ENCODE data around the gene NLGN1.

Gene NLGN1

GRCh38 chr3:173793963-173794362 lies 396.4 kb downstream of the NLGN1 start:
- TF ChIP-seq CTCF (IDR thresholded peaks at IDR 0.05; ENCODE audit: extremely low read depth, insufficient read depth, missing control alignments), result no peak
- in situ Hi-C loops (cut with MboI; ENCODE audit: low pct_unique_long_range_greater_than_20kb, low sequenced_read_pairs, unreplicated experiment), result no loop called here
- DNase-seq (ENCODE audit: low spot score), result no peak

GRCh38 chr3:173796405-173796804 lies 398.9 kb downstream of the NLGN1 start:
- DNase-seq (ENCODE audit: low spot score), result no peak
- no peak for TF ChIP-seq CTCF (IDR thresholded peaks at IDR 0.05; ENCODE audit: extremely low read depth, insufficient read depth, missing control alignments)
- in situ Hi-C loops (cut with MboI; ENCODE audit: low pct_unique_long_range_greater_than_20kb, low sequenced_read_pairs, unreplicated experiment), result no loop called here

GRCh38 chr3:173796890-173797289 lies 399.3 kb downstream of the NLGN1 start:
- DNase-seq (ENCODE audit: low spot score), result no peak
- TF ChIP-seq CTCF (IDR thresholded peaks at IDR 0.05; ENCODE audit: extremely low read depth, insufficient read depth, missing control alignments), result no peak
- in situ Hi-C loops (cut with MboI; ENCODE audit: low pct_unique_long_range_greater_than_20kb, low sequenced_read_pairs, unreplicated experiment), result no loop called here

- no peak for TF ChIP-seq CTCF (IDR thresholded peaks at IDR 0.05; ENCODE audit: extremely low read depth, insufficient read depth, missing control alignments)
- DNase-seq (ENCODE audit: low spot score), result no peak
- in situ Hi-C loops (cut with MboI; ENCODE audit: low pct_unique_long_range_greater_than_20kb, low sequenced_read_pairs, unreplicated experiment), result no loop called here
Observed at GRCh38 chr3:173799060-173799816, 401.7 kb downstream of the NLGN1 start.

DNA sequence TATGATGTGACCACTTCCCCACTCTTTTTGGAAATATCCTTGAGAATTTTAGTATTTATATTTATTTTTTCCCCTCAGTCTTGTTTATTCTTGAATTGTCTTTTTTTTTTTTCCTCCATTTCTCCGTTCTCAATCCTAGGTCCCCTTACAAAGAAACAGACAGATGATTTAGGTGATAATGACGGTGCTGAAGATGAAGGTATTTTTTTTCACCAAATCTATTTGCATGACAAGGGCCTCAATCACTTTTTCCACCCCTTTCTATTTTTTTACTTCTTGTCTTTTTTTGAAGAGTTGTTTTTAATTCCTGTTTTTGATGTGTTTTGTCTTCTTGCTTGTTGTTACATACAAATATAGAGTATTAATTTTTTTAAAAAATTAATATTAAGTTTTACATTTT lies 402.6 kb downstream of the NLGN1 start:
- TF ChIP-seq CTCF (IDR thresholded peaks at IDR 0.05; ENCODE audit: extremely low read depth, insufficient read depth, missing control alignments), result no peak
- DNase-seq (ENCODE audit: low spot score), result no peak
- in situ Hi-C loops (cut with MboI; ENCODE audit: low pct_unique_long_range_greater_than_20kb, low sequenced_read_pairs, unreplicated experiment), result no loop called here

DNA sequence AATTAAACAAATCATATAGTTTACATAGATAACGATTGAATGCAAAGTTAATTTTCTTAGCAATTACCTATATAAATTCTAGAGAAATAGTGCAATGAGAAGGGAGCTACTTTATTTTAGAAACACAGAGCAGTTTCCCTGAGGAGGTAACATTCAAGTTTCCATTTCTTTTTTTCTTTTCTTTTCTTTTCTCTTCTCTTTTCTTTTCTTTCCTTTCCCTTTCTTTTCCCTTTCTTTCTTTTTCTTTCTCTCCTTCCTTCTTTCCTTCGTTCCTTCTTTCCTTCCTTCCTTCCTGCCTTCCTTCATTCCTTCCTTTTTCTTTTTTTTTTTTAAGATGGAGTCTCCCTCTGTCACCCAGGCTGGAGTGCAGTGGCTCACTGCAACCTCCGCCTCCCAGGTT lies 417.3 kb downstream of the NLGN1 start:
- DNase-seq (ENCODE audit: low spot score), result no peak
- no peak for TF ChIP-seq CTCF (IDR thresholded peaks at IDR 0.05; ENCODE audit: extremely low read depth, insufficient read depth, missing control alignments)
- in situ Hi-C loops (cut with MboI; ENCODE audit: low pct_unique_long_range_greater_than_20kb, low sequenced_read_pairs, unreplicated experiment), result no loop called here
